HepG2 (cell line): ENCODE measurements around the gene CLDN15. TPM values are rescaled to one million over a fixed set of nuclear protein-coding genes. Genes with fewer than 3 reads are reported as not detected.

ENCODE experiments used
- ELF3 ChIP-seq: IDR thresholded peaks from 2 replicates; pipeline ENCODE4 v1.6.1; 2016; ENCODE audit warnings: missing genetic modification reagents, missing compliant biosample characterization
- FOXJ3 ChIP-seq: sonication (generic); formaldehyde crosslinking; IDR thresholded peaks from 2 replicates; pipeline ENCODE4 v1.4.0; 2020; ENCODE audit warnings: missing genetic modification reagents, mild to moderate bottlenecking, borderline replicate concordance
- HNRNPK ChIP-seq: fragments of 200-400 bp; formaldehyde crosslinking; IDR thresholded peaks from 2 replicates; pipeline ENCODE4 v1.6.1; 2018; ENCODE audit warnings: low read length, low read depth, moderate library complexity, mild to moderate bottlenecking; ENCODE audit not compliant: poor library complexity, severe bottlenecking
- NFE2L2 ChIP-seq: fragments of 150-350 bp; IDR thresholded peaks from 2 replicates; pipeline ENCODE4 v1.6.1; 2014; ENCODE audit warnings: low read length
- NR1H2 ChIP-seq: sonication (generic); formaldehyde crosslinking; IDR thresholded peaks from 2 replicates; pipeline ENCODE4 v1.8.1; 2022; ENCODE audit warnings: low read depth, missing genetic modification reagents, borderline replicate concordance
- RBM39 ChIP-seq: fragments of 200-400 bp; formaldehyde crosslinking; IDR thresholded peaks from one replicate; pipeline ENCODE4 v1.6.1; 2018; ENCODE audit warnings: antibody characterized with exemption, mild to moderate bottlenecking, low read depth, low read length; ENCODE audit not compliant: poor library complexity, severe bottlenecking
- SUZ12 ChIP-seq: fragments of 150-350 bp; IDR thresholded peaks from 2 replicates; pipeline ENCODE4 v1.6.1; 2014; ENCODE audit warnings: low read depth, low read length
- ZBTB1 ChIP-seq: sonication (generic); formaldehyde crosslinking; IDR thresholded peaks from 2 replicates; pipeline ENCODE4 v1.4.0; 2020; ENCODE audit warnings: missing genetic modification reagents, borderline replicate concordance
- ZMYM2 ChIP-seq: sonication (generic); formaldehyde crosslinking; IDR thresholded peaks from 2 replicates; pipeline ENCODE4 v1.8.0; 2022; ENCODE audit warnings: mild to moderate bottlenecking, missing genetic modification reagents
- ZNF30 ChIP-seq: sonication (generic); formaldehyde crosslinking; IDR thresholded peaks from 2 replicates; pipeline ENCODE4 v1.5.0; 2020; ENCODE audit warnings: mild to moderate bottlenecking, missing genetic modification reagents
- ZNF570 ChIP-seq: sonication (generic); formaldehyde crosslinking; IDR thresholded peaks from 2 replicates; pipeline ENCODE4 v1.4.0; 2020; ENCODE audit warnings: mild to moderate bottlenecking, missing genetic modification reagents, borderline replicate concordance
- ZNF746 ChIP-seq: sonication (generic); formaldehyde crosslinking; IDR thresholded peaks from 2 replicates; pipeline ENCODE4 v1.8.0; 2022; ENCODE audit warnings: mild to moderate bottlenecking, missing genetic modification reagents
- ZNF792 ChIP-seq: IDR thresholded peaks from 2 replicates; pipeline ENCODE4 v1.6.1; 2016
- ZSCAN31 ChIP-seq: sonication (generic); formaldehyde crosslinking; IDR thresholded peaks from 2 replicates; pipeline ENCODE4 v1.5.0; 2020; ENCODE audit warnings: low read depth, mild to moderate bottlenecking, missing genetic modification reagents
- polyA plus RNA-seq, 8 experiments: library from polyadenylated mRNA; depleted of rRNA in 3 of 8; stranded (reverse) in 7 of 8; unstranded in 1 of 8; fragments of >200 nt; fragmentation: Illumina TruSeq in 4 of 8; extraction: Trizol in 4 of 8; gene quantifications; 2 replicates each; pipeline versions ENCODE4 v1.2.1 to v1.2.3, GENCODE V29; 2011 to 2016; ENCODE audit warnings: low read depth in 4 of 8, missing spikeins in 1 of 8, mixed read lengths in 1 of 8; ENCODE audit not compliant: insufficient read depth in 1 of 8
- total RNA-seq, 5 experiments: library from RNA; depleted of rRNA; stranded (reverse); fragments of >200 nt; fragmentation: Illumina TruSeq; extraction: Trizol; gene quantifications; 2 replicates each; pipeline ENCODE4 v1.2.3, GENCODE V29; 2016; ENCODE audit warnings: low read depth in 1 of 5
- TF ChIP-seq, protein P1 (sequence below), 2 experiments: sonication (generic) in 1 of 2; formaldehyde crosslinking in 1 of 2; IDR thresholded peaks; 2 replicates each; pipeline versions ENCODE4 v1.4.0 to v1.6.1; 2018 to 2020; ENCODE audit warnings: missing genetic modification reagents in 2 of 2, borderline replicate concordance in 1 of 2, low read depth in 1 of 2, mild to moderate bottlenecking in 1 of 2, missing biosample characterization in 1 of 2
- TF ChIP-seq, protein P2 (sequence below): sonication (generic); formaldehyde crosslinking; IDR thresholded peaks from 2 replicates; pipeline ENCODE4 v1.5.0; 2020; ENCODE audit warnings: mild to moderate bottlenecking, missing genetic modification reagents, borderline replicate concordance

The CLDN15 gene
- total and polyA plus RNA-seq, 2 of the 13 experiments (the other 11 are each of a cell fraction or from before 2014, with no cell fraction given): 7.1 to 17.8 TPM

DNA sequence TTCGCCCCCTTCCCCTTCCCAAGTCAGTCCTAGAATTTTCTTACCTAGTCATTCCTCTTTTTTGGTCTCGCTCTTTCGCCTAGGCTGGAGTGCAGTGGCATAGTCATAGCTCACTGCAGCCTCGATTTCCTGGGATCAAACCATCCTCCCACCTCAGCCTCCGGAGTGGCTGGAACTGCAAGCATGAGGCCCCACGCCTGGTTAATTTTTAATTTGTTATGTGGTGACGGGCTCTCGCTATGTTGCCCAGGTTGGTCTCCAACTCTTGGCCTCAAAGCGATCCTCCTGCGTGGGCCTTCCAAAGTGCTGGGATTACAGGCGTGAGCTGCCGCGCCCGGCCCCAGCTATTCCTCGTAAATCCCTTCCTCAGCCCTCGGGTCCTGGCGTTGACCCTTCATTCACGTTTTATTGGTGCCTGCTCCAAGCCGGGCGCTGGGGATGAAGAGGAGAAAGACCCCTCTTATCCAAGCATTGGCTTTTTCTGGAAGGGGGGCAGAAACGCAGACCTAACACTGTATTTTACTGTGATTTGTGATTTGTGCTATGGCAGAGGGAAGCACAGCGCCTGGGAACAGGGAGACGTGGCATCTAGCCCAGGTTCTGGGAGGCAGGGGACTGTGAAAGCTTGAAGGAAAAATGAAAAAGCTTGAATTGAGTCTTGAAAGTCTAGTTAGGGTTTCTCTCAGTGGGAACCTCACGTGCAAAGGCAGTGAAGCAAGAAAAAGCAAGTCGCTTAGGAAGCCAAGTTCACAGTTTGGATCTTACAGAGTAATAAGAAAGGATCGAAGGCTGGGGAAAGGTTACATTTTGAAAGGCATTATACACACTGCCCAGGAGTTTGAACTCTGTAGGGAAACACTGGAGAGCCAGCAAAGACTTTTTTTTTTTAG, 19.1 kb downstream of the CLDN15 start (continued):
- TF ChIP-seq FOXJ3 (CRISPR knock-in tag): no peak; the same call in 1 of the 2 replicates
- no peak for TF ChIP-seq NFE2L2
- no peak for TF ChIP-seq HNRNPK
- TF ChIP-seq, protein P1, sequence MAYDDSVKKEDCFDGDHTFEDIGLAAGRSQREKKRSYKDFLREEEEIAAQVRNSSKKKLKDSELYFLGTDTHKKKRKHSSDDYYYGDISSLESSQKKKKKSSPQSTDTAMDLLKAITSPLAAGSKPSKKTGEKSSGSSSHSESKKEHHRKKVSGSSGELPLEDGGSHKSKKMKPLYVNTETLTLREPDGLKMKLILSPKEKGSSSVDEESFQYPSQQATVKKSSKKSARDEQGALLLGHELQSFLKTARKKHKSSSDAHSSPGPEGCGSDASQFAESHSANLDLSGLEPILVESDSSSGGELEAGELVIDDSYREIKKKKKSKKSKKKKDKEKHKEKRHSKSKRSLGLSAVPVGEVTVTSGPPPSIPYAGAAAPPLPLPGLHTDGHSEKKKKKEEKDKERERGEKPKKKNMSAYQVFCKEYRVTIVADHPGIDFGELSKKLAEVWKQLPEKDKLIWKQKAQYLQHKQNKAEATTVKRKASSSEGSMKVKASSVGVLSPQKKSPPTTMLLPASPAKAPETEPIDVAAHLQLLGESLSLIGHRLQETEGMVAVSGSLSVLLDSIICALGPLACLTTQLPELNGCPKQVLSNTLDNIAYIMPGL (CRISPR knock-in tag; IDR thresholded peaks at IDR 0.05; ENCODE audit: borderline replicate concordance in 1 of 2, low read depth in 1 of 2): no peak; a peak in 1 of 4 replicates
- TF ChIP-seq RBM39: no peak
- TF ChIP-seq SUZ12: no peak
- no peak for TF ChIP-seq ZBTB1 (CRISPR knock-in tag)
- TF ChIP-seq, protein P2, sequence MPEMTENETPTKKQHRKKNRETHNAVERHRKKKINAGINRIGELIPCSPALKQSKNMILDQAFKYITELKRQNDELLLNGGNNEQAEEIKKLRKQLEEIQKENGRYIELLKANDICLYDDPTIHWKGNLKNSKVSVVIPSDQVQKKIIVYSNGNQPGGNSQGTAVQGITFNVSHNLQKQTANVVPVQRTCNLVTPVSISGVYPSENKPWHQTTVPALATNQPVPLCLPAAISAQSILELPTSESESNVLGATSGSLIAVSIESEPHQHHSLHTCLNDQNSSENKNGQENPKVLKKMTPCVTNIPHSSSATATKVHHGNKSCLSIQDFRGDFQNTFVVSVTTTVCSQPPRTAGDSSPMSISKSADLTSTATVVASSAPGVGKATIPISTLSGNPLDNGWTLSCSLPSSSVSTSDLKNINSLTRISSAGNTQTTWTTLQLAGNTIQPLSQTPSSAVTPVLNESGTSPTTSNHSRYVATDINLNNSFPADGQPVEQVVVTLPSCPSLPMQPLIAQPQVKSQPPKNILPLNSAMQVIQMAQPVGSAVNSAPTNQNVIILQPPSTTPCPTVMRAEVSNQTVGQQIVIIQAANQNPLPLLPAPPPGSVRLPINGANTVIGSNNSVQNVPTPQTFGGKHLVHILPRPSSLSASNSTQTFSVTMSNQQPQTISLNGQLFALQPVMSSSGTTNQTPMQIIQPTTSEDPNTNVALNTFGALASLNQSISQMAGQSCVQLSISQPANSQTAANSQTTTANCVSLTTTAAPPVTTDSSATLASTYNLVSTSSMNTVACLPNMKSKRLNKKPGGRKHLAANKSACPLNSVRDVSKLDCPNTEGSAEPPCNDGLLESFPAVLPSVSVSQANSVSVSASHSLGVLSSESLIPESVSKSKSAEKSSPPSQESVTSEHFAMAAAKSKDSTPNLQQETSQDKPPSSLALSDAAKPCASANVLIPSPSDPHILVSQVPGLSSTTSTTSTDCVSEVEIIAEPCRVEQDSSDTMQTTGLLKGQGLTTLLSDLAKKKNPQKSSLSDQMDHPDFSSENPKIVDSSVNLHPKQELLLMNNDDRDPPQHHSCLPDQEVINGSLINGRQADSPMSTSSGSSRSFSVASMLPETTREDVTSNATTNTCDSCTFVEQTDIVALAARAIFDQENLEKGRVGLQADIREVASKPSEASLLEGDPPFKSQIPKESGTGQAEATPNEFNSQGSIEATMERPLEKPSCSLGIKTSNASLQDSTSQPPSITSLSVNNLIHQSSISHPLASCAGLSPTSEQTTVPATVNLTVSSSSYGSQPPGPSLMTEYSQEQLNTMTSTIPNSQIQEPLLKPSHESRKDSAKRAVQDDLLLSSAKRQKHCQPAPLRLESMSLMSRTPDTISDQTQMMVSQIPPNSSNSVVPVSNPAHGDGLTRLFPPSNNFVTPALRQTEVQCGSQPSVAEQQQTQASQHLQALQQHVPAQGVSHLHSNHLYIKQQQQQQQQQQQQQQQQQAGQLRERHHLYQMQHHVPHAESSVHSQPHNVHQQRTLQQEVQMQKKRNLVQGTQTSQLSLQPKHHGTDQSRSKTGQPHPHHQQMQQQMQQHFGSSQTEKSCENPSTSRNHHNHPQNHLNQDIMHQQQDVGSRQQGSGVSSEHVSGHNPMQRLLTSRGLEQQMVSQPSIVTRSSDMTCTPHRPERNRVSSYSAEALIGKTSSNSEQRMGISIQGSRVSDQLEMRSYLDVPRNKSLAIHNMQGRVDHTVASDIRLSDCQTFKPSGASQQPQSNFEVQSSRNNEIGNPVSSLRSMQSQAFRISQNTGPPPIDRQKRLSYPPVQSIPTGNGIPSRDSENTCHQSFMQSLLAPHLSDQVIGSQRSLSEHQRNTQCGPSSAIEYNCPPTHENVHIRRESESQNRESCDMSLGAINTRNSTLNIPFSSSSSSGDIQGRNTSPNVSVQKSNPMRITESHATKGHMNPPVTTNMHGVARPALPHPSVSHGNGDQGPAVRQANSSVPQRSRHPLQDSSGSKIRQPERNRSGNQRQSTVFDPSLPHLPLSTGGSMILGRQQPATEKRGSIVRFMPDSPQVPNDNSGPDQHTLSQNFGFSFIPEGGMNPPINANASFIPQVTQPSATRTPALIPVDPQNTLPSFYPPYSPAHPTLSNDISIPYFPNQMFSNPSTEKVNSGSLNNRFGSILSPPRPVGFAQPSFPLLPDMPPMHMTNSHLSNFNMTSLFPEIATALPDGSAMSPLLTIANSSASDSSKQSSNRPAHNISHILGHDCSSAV (CRISPR knock-in tag): no peak
- TF ChIP-seq ZNF570 (CRISPR knock-in tag): no peak
- peak; percentile 92 for TF ChIP-seq ZMYM2
- no peak for TF ChIP-seq ZNF792 (CRISPR knock-in tag)
- no peak for TF ChIP-seq ZSCAN31 (CRISPR knock-in tag)
- TF ChIP-seq ELF3 (CRISPR knock-in tag): no peak
- TF ChIP-seq ZNF746 (CRISPR knock-in tag): no peak
- no peak for TF ChIP-seq ZNF30 (CRISPR knock-in tag)
- TF ChIP-seq NR1H2 (CRISPR knock-in tag): no peak
